Germinal center (tissue), 1 donor: ENCODE results near the gene FST.

Experiments
- DNase-seq: peaks from one replicate; pipeline ENCODE4 v3.0.0; 2012; ENCODE audit warnings: mixed read lengths, low spot score

The FST gene, protein sequence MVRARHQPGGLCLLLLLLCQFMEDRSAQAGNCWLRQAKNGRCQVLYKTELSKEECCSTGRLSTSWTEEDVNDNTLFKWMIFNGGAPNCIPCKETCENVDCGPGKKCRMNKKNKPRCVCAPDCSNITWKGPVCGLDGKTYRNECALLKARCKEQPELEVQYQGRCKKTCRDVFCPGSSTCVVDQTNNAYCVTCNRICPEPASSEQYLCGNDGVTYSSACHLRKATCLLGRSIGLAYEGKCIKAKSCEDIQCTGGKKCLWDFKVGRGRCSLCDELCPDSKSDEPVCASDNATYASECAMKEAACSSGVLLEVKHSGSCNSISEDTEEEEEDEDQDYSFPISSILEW

DNA sequence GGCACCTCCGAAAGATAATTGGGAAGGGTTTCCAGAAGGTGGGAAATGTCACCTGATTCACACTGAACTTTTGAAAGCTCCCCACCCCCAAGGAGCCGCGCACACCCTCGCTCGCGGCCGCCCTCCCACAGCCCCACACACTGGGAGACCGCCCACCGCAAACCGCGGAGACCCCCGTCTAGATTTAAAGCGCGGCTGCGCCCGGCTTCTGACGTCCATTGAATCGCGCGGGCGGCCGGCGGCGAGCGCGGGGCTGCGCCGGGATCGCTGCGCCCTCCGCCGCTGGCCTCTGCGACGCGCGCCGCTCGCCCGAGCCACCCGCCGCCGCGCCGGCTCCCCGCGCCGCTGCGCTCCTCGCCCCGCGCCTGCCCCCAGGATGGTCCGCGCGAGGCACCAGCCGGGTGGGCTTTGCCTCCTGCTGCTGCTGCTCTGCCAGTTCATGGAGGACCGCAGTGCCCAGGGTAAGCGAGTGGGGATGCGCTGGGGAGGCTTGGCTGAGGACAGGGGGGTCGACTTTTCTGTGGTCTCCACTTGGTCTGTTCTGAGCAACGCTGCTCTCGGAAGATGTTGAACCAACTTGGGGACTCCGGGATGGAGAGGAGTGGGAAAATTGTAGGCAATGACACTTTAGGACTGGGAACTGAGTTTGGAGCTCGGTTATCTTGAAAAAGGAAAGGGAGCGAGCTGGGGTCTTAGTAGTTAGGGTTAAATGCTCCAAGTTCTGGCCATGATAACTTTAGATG, at the start of gene FST:
Gene FST, plus strand, starts transcription at position 214 of the 743 bp plus-strand sequence. Its CDS starts 163 bp downstream, at position 377.
- DNase-seq: peak; percentile 28

DNA sequence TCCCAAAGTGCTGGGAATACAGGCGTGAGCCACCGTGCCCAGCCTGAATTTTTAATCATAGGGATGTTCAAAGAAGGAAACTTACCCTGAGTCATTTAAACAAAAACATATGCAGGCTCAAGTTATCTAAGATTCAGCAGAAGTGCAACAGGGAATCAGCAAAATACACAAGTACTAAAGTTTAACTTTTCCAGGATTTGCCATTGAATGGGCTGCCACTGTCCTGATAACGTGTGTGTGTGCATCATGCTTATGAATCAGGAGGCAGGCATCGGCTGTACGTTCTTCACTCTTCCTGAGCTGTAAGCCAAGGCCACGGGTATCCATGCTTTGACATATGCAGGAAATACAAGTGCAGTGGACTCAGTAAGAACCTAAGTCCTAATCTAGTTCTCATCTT, 48.8 kb upstream of the FST start:
- no peak for DNase-seq

DNA sequence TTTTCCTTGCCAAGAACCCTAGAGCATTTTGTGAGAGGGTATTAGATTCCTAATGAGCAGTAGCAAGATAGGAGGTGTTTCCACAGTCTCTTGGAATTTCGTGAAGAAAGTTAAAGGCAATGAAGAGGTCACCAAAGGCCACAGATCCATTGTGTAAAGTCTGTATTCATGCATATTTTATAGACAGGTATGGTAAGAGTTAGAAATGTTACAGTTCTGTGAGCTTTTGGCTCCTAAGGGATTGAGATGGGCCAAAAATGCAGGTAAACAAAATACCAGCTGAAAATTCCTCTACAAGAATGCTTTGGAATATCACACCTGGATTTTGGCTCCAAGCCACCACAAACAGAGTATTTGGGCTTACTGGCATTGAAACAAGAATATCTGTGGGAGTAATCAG, 47.4 kb upstream of the FST start:
- no peak for DNase-seq

DNA sequence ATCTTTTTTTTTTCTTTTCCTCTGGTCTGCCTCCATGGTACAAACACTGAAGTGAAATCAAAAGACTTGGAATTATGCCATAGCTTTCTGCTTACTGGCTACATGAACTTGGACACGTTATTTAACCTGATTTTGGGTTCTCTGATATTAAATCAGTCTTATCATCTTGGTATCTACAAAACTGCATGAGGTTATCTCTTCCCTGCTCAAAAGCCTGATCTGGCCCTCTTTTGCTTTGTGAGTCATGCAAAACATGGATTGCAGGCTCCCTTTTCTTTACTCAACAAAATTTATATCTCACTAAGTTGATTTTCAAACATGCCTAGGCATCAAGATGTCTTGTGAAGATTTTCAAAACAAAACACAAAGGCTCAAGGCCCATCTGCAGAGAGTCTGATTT, 45.9 kb upstream of the FST start:
- DNase-seq: no peak

DNA sequence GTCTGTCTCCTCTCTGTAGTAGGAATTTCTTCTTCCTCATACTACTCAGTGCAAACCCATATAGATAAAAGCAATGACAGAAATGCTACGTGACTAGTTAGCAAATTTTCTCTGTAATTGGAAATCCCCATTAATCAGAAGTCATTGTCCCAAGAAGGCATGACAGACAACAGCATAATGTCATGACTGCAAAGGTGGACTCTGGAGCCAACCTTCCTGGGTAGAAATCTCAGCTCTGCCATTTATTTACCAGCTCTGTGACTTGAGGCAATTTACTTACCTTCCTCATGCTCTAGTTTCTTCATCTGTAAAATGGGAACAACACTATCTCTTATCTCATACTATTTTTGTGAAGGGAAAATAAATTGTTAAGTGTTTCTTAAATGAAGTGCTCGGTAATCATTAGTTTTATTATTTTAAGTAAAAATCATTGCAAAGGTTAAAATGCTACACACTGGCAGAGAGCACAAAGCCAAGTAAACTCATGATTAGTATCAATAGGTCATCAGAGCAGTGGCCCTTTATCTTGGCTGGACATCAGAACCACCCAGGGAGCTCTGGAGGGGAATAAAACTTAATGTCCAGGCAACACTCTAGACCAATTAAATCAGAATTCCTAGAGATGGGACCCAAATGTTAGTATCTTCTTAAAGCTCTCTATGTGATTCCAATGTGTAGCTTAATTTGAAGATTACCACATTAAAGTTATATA, 43.8 kb upstream of the FST start:
- DNase-seq: no peak

DNA sequence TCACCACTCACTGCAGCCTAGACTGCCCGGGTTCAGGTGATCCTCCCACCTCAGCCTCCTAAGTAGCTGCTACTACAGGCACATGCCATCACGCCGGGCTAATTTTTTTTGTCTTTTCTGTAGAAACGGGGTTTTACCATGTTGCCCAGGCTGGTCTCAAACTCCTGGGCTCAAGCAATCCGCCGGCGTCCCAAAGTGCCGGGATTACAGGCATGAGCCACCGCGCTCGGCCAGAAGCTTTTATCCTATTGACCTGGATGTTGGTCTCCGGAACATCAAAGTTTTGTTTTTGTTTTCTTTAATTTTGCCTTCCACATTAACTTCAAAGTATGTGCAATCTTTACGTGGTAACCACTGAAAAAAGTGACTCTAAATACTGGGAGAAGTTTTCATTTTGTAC, 42.4 kb upstream of the FST start:
- DNase-seq: no peak

DNA sequence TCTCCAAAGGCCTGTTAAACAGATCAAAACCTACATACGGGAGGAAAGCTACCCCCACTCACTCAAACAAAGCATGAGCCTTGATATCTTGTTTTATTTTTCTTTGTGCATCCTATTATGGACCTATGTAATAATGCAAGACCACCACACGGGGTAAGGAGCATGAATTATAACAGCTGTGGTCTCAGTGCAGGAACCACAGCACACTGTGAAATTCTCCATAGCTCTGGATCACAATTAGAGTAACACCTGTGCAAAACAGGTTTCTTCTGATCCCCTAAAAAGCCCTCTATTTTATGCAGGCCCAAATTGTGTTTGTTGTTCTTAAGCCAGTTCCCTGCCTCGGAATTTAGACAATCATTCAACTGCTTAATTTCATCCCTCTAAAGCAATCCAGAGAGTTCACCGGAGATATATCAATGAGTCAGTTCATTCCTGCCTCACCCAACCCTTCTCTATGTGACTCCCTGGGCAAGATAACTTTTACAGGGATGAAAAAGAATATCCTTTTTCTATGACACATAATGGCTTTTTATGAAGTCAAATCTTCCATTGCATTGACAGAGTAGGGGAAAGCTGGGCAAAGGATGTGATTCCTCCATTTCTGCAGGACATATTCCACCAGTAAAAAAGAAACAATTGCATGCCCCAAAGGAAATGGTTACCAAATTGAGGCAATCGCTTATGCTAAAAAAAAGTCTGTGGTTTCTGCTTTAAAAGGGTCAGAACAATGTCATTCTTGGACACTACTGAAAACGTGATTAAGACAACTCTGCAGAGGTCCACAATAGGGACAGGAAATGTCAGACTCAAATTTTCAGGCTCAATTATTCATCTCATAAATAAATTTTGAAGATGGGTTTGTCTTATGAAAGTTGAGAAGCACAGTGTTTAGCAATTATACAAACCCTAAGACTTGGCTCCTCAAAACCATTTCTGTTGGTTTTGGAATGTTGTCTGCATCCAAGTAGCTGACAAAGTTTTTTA, 41.6 kb upstream of the FST start:
- DNase-seq: no peak

DNA sequence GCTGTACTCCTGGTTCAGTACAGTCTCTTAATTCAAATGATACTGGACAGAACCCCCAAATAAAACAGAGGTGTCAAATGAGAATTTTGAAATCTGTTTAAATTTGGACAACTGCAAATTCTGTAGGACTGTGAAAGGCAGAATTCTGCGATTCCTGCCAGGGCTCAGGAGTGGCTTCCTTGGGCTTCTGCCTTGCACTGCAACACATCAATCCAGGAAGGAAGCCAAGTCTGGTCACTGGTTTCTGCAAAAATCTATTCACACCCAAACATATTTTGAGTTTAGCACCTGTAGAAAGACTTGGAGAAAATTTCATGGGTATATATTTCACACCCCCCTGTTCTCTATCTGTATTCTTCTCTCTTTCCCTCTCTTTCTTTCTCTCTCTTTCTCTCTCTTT, 37.5 kb upstream of the FST start:
- no peak for DNase-seq

DNA sequence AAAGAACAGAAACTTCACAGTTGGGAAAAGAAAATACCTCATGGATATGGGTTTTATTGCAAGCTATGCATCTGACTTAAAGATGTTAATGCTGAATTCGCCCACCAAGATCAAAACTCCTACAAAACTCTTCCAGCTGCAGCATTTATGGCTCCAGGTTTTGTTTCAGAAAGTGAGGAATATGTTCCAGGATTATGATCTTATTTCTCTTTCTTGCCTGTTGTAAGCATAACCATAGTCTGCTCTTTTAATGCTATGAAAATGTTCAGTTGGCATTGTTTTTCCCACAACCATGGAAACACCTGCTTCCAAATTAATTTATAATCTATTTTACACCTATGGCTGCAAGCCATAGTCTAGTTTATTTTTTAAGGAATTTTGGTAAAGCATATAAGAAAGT, 34.9 kb upstream of the FST start:
- no peak for DNase-seq

DNA sequence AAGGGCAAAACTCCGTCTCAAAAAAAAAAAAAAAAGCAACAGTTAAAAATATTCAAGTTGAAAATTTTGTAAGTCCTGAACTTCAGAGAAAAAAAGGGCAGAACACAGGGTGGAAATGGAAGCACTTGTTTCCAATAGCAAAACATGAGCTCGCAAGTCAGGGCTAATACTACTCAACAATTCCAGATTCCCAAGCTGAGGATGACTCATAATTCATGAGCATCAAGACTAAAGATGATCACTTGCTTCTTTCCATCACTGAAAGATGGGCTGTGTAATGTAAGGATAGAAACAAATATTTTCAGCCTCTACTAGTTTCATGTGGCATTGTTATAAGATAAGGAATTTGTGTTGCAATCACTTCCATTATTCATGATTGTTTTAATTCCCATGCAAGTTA, 33.5 kb upstream of the FST start:
- no peak for DNase-seq

DNA sequence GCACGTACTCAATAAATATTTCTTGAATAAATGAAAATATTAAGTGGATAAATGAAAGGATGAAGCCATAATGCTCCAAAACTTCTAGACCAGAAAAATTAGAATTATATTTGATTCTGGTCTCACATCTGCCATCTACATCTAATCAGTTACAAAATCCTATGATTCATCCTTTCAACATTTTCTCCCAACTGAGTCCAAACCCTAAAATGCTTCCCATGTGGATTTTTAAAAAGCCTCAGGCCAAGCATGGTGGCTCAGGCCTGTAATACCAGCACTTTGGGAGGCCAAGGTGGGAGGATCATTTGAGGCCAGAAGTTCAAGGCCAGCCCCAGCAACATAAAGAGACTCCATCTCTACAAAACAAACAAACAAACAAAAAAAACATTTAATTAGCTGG, 31.6 kb upstream of the FST start:
- DNase-seq: no peak

DNA sequence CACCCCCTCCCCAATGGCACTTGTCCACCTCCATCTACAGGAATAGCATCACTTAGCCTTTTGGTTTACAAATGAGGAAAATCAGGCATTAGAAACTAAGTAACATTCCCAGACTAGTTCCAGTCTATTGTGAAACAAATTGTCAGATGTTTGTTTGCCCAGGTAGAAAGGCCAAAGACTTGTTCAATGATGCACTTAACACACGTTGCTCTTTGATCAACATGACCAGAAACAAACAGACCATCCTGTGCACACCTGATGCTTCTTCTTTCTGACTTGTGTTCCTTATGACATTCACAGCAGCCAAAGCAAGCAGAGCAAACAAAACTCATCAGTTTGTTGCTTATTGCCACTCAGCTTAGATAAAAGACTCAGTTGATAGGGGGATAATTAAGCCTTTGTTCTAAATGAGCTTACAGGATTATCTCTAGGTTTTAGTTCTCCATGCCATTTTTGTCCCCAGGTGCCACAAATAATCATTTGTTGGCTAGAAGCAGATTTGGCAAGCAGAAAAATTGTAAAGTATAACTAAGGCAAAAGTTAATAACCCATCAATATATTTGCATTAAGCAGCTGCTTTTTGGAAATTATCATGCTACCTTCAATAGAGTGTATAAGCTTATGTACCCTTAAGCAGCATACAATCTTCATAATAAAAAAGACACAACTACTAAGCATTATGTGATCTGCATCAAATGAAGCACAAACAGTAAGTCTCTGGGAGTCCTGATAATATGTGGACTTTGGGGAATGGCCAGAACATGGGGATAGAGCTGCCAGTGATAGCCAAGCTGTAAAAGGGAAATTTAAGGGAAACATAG, 26.3 kb upstream of the FST start:
- DNase-seq: no peak

DNA sequence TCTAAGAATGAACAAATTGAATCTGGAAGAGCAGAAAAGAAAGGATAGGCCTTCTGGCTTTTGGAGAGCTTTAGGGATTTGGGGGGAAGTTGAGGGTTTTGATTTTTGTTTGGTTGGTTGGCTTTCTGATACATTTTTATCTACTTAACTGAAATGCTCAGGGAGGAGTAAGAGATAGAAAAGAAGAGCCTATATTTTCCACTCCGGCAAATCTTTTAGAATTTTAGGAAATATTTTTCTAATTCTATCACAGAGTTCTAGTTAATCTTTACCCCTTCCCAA, 25.8 kb upstream of the FST start:
- no peak for DNase-seq

DNA sequence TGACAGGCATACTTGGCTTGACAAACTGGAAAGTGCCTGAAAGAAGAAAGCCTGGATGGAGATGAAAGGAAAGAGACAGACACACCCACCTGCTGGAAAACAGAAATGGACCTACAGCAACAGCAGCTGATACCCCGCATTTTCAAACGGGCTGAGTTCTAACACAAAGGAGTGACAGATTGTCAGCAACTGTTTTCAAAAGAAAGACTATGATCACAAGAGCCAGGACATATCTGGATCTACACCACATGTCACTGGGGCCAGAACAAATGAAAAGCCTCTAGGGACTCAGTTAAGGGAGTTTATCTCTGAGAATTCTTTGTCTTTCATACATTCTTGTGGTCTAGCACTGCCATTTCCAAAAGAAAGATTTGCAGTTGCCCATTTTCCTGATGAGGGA, 24.1 kb upstream of the FST start:
- DNase-seq: no peak

DNA sequence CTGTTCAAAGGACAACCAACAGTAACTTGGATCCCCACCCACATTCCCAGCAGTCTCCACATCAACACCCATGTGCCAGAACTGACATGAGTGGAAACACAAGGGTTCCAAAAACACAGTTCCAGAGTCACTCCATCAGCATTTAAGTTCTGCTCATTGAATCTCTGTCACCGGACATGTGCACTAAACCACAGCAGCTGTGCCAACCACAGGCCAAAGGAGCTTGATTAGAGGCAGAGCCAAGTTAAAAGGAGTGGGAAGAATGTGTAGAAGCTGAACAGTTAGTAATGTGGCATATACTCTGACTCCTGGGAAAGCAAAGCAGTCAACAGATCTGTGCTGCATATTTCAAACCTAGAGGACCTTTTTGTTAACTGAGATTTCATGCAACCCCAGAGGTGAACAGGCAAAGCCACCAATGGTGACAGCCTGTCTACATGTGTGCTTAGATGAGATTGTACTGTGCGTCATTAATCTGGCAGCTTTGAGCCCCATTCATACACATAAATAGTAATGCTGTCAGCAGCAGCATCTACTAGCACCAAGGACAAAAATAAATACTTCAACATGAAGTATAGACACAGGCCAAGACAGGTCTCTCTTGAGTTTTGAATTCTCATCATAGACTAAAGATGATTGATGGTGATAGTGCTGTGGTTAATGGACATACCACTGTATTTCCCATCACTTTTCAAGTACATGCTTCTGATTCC, 16.4 kb upstream of the FST start:
- DNase-seq: no peak

DNA sequence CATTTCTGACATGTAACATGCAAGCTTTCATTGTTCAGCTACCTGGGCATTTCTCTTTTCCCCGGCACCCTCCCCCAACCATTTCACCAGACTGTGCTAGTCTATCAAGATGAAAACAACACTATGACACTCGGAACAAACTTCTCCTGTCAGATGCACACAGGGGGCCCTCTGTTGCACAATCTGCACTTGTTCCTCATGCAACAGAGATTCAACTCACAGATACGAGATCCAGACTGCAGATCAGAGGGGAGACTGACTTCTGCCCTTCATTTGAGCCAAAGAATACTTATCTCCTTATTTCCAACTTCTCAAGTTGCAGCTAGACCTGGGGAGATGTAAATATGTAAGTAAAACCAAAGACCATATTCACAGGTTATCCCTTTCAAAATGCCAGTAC, 15.7 kb upstream of the FST start:
- no peak for DNase-seq

DNA sequence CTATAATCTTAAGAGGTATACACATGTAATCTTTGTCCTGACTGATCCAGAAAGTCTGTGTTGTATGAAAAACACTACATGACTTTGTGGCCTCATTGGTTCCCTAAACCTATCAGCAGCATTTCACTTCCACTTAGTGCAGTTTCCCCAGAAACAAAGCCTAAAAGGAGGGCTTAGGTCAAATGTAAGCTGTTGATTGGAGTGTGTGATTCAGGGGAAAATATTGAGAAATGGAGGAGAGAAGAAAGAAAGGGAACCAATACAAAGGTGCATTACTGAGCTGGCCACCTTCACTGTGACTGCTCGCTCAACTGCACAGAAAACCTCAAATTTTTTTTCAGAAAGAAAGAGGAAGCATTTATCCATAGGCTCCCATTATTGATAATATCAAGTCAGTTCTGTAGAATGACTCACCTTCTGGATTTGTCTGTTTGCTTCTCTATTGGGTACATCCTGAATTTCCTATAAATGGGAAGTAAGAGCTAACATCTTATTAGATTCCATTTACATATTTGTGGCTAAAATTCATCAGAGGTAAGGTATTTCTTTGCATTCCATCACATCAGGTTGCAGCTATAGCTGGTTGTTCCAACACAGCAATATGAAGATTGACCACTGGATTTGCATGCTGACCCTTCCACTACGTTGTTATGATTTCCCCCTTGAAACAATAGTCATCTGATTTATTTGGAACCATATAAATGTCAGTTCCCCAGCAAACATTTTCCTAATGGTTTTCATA, 10.3 kb upstream of the FST start:
- DNase-seq: no peak

DNA sequence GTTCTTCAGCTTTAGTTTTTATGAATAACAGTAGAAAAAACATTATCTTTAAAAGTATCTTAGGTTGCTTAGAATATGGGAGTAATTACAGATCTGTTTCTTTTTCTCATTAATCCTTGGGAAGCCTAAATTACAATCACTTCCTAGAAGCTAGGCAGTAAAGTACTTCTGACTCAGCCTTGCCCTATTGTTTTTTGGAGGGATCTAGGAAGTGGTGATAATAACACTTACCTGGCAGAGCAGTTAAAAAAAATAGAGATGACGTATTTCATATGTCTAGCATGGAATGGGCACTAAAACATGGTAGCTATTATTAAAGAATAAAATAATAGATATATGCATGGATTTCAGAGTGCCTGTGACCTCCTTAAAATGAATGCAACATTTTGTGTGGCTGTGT, 8.2 kb upstream of the FST start:
- DNase-seq: no peak

DNA sequence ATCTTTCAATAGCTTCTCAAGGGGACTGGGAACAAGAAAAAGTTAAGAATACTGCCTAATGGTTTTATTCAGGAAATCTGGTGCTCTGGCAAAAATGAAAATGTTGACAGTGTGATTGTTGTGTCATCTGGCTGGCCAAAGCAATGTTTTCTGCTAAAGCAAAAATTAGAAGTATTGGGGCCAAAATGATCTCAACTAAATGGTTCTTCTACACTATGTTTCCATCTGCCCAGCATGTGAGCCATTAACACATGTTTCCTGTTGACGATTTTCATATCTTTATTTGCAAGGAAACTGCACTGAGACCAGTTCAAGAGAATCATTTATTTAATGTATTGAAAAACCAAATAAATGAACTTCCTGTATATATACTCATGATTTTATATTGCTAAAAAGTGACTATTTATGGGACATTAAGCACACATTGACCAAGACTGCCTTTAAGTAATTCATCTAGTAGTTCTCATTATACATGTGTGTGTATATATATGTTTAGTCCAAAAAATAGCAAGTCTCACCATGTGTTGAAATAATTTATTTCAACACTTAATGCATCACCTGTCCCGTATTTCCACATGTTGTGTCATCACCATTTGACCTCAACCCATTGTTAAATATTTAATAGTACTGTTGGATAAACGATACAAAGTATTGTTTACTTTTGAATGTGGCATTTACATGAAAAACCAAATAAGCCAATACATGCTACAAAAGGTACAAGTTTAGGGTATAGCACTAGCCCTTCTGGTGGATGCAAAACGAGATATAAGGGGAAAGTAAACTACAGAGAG, 7.5 kb upstream of the FST start:
- DNase-seq: no peak
